Putamen (tissue), 1 donor: ENCODE results near the gene DDX41.
A peak's percentile ranks its signal among the peaks of the same experiment; 100 is the strongest.
"Not testable (repeated sequence)": the region's sequence is repeated elsewhere in the genome, so short reads cannot be mapped to it uniquely, and the experiment has no call there.

Source experiments
- DNase-seq: peaks from one replicate; pipeline ENCODE4 v3.0.0-alpha.2; 2016; ENCODE audit warnings: low spot score

The DDX41 gene

DNA sequence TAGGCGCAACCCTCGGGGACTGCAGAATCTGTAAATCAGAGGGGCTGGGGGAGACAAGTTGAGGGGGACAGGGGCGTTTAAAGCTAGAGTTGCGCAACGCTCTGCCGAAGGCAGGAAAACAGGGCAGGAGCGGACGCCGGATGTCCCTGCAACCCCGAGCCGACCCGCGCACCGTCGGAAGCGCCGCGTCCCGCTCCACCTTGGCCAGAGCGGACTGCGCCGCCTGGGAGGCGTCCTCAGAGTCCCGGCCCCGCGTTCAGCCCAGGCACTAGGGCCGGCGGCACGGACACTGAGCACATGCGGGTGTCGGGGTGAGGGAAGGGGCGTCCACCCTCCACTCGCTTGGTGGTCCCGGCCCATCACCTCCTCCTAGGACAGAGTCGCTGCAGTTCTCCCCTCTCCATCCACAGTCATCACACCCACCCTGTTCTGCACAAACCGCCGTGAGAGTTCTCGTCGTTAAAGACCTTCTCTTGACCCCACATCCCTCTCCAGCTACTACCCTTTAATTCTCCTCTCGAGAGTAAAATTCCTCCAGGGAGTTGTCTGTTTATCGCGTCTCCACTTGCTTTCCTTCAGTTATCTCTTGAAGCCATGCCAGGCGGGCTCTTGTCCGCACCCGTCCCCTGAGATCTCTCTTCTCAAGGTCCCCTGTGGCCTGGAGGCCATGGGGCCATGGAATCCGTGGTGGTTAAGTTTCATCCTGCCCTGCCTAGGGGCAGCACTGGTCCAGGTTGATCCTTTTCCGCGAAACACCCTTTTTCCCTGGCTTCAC lies 18.6 kb downstream of the DDX41 start:
- DNase-seq, result no peak

DNA sequence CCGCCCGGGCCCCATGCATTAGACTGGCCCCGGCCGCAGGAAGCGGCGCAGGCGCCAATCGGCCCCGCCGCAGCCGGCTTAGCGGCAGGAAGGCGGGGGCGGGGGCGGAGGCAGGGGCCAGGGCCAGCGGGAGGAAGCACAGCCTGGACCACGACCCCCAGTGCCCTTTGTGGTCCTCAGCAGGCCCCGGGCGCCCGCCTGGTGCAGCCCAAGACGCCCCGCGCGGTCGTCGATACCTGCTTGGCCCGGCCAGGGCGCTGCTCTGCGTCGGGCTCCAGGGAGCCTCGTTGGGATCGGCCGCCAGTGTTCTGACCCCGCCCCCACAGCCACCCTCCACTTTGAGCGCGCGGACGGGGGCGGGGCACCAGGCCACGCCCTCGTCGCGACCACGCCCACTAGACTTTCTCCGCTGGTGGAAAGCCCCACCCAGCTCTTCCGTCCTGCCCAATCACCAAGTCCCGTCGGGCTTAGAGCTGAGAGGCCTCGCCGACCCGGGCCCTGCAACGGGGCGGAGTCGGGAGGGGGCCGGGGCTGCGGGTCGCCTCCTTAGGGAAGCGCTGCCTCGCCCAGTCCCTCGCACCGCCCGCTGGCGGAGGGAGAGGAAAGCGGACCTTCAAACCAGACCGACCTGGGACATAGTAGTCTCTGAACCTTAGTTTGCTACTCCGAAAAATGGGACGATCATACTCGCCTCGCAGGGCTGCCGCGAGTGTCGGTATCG lies 19.3 kb downstream of the DDX41 start, which contains the start of gene PDLIM7:
Gene PDLIM7, minus strand, starts transcription at position 313 of the 721 bp plus-strand sequence. CDS start 1,092 bp downstream, outside the sequence.
- peak; percentile 87 for DNase-seq

DNA sequence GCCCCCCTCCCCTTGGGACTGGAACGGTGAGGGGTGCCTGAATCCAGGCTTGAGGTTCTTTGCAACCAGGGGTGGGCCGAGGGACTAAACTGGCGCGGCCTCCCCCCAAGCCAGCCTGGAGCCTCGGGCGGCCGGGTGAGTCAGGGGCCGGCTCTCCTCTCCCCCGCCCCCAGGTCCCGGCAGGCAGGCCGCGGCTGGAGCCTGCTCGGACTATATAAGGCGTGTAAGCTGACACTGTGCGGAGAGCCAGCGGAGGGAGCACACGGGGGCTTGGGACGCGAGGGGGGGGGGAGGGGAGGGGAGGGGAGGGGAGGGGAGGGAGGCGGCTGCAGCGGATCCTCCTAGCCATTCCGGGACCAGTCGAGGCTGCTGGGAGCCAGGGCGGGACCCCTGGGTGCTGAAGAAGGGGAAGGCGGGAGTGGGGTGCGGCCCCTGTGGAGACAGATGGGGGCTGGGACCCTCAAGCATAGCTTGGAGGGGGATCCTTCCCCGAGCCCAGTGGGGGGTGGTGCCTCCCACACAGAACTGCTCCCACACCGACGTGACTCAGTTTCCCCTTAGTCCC lies 20.0 kb downstream of the DDX41 start:
- no peak for DNase-seq

DNA sequence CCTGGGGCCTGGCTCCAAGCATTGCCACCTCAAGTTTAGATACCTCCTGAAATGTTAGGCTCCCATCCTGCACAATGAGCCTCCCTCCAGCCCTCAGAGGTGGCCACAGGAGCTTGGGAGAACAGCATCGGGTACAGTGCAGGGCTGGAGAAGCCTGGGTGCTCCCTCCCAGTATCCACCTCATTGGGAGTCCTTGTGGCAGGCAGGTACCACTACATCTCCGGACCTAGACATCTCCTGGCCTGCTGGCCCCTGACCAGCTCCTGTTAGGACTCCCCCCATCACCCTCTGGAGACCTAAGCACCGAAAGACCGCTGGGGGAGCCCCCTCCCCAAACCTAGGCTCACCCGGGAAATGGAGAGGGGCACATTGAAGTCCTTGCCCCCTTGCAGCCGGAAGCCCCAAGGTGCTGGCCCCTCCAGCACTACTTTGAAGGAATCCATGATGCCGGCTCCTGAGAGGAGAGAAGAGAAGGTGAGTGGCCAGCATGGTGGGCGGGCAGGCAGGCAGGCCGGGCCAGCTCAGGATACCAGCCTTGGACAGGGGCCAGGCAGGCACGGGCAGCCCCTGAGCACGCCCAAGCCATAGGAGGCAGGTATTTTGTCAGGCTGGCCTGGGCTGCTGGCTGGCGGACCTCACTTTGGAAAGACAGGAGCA lies 20.6 kb downstream of the DDX41 start:
- no peak for DNase-seq

DNA sequence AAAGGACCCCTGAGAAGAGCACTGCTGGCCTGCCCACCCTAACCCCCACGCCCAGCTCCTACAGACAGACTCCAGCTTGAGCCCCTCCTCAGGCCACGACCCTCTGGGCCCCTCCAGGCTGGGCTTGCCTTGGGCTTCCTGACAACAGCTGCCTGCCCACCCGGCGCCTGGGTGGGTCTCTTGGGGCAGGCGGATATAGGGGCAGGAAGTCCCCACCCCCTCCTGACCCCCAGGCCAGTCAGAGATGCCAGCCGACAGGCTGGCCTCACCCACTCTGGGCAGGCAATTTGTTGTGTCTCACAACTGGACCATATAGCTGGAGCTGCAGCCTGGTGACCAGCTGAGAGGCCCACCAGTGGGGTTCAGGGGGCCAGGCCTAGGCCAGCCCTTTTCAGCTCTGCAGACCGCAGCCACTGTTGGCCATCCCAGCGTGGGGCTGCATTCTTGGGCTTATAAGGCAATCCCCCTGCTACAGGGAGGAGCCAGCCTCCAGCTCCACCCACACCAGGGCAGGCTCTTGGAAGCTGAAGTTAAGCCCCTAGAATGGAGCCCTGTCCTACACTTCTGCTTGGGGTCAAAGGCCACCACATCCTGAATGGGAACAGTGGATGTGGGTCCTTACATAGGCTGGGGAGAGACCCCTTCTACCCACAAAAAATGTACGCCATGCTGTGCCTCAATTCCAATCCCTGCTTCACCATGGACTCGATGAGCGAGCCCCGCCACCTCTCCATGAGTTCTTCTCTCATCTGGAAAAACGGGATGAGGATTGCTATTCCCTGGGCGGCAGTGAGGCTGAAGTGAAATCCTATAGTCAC lies 21.3 kb downstream of the DDX41 start:
- DNase-seq, result no peak

DNA sequence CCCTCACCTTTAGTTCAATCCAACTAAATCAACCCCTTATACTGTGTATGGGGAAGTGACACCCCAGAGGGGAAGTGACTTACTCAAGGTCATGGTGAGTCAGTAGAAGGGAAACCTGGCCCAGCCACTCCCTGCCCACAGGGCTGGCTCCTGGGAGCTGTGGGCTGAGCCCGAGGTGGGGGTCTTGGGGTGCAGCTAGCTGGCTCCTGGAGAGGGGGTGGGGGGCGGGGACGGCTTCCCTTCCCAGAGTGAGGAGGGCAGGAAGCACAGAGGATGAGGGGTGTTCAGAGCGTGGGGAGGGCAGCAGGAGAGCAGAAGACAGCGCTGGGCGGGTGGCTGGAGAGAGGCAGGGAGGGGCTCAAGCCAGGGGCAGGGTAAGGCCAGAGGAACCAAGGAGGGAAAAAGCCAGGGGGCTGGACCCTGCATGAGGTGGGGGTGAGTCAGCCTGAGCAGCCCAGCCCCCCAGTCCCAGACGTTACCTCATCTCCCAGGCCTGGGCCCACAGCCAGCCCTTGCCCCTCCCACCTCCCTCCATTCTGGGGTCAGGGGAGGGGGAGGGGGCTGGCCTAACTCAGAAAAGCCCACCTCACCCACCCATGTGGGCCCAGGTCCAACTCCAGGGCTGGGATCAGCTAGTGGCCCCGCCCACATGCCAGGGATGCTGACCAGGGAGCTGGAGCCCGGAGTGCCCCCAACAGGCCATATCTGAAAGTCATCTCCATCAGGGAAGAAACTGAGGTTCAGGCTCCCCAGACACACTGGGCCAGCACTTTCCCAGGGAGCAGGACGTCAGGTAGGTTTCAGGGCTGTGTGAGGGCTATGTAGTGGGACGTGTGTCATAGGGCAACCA lies 22.2 kb downstream of the DDX41 start:
- DNase-seq, result no peak

DNA sequence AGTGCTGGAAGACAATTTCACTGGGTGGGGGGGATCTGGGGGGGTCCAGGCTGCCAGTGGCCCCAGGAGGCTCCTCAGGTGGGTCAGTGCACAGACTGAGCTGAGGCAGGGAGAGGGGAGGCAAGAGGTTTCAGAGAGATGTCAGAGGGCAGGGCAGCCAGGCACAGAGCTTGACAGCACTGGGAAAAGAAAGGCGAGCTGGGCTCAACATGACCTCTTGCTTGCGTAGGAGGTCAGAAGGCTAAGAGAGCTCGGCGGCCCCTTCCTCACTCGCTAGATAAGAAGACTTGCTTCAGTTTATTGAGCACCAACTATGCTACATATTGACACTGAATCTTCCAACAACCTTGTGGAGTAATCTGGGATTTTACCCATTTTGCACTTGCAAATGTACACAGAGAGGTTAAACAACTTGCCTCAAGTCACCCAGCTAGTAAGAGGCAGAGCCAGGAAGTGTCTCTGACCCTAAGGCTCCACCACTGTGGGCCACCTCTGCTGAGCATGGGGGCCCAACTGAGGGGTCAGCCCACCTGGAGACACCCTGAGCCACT lies 22.9 kb downstream of the DDX41 start:
- no peak for DNase-seq

DNA sequence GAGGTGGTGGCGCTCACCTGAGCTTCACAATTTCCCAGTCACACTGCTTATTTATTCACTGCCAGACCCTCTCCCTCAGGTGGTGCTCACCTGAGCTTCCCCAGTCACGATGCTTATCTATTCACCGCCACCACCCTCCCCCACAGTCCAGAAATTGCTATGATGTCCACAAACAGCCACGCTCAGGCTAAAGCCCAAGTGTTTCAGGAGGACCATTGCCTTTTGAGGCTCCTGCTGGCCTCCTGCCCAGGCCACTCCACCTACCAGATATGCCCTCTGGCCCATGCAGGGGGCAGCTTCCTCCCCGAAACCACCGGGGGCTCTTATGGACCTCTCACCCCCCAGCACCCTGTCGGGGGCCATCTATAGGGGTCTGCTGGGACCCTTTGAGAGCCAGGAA lies 23.9 kb downstream of the DDX41 start:
- DNase-seq, result no peak

DNA sequence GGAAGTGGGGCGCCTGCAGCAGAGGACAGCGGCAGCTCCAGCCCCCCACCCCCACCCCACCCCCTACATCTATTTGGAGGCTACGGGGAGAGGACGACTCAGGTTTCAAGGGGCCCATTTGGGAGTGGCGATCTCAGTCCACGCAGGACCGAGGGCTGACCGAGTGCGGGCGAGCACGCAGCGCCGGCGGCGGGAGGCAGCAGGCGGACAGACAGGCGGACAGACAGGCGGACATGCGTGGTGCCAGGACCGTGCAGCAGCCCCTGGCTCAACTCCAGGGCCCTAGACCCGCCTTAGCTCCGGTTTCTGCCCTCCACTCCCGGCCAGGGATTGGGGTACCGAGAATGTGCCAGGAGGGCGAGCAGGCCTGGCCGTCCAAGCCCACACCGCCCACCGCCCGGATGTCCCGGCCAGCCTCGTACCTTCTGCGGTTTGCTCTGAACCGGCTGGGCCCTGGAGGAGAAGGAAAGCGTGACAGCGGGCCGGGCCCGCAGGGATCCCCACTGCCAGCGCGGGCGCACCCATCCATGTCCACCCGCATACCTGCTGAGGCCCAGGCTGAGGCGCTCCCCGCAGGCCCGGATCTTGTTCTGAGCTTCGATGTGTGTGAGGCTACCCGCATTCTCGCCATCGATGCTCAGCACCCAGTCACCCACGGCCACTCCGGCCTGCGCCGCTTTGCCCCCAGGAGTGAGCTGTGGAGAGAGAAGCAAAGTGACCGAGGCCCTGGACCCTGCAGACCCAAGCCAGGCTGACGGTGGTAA lies 24.6 kb downstream of the DDX41 start:
- DNase-seq, result no peak

DNA sequence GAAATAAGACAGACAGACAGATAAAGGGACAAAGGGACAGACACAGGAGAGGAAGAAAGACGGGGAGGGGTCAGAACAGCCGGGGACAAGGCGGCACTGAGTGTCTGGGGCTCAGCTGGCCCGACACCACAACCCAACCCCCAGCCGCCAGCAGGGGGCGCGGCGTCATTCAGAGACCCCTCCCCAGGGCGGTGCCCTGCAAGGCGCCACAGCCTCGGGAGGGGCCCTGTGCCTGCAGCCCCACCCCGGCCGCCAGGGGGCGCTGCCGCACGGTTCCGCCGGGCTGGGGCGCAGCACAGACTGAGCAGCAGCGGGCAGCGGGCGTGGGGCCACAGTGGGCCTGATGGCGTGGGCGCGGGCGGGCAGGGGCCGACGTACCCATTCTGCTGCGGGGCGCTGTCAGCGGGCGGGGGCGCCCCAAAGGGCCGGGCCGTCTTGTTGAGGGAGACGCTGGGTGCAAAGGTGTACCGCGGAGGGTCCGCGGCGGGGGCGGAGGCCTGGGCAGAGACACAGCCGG lies 25.3 kb downstream of the DDX41 start:
- DNase-seq, result no peak

DNA sequence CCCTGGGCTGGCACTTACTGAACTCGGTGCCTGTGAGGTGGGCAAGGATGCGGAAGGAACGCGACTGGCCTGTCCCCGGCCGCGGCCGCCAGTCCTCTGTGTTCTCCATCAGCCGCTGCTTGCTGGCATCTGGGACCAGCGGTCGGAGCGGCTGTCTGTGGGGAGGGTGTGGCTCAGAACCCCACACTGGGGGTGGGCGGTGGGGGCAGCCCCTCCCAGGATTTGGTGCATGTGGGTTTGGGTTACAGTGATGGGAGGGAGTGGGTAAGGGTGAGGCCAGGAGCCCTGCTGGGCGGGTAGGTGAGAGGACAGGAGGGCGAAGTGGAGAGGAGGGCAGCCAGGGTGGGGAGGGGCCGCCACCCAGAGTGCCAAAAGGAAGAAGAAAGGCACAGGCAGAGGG lies 25.8 kb downstream of the DDX41 start:
- no peak for DNase-seq

DNA sequence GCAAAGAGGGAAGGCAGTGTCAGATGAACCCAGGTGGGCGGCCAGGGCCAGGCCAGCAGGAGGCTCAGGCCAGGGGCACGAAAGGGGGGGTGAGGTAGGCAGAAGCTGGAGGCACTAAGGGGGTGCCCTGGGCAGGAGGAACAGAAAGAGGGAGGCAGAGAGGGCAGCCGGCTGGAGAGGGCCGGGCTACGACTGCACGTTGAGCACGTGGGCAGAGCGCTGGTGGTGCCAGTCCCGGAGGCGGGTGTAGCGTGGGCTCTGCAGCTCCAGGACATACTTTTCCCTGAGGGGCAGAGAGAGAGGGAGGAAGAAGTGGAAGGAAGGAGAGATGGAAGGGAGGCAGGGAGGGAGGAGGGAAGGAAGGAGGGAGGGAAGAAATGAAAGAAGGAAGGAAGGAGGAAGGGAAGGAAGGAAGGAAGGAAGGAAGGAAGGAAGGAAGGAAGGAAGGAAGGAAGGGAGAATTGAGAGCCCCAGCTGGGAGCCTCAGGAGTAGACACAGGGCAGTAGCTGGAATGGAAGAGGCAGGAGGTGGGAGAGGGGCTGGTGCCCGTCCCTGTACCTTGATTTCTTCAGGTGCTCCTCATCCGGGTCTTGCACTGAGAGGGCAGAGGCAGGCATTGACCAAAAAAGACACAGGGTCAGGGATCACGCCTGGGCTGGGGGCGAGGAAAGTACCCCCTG lies 26.3 kb downstream of the DDX41 start:
- DNase-seq, result no peak

DNA sequence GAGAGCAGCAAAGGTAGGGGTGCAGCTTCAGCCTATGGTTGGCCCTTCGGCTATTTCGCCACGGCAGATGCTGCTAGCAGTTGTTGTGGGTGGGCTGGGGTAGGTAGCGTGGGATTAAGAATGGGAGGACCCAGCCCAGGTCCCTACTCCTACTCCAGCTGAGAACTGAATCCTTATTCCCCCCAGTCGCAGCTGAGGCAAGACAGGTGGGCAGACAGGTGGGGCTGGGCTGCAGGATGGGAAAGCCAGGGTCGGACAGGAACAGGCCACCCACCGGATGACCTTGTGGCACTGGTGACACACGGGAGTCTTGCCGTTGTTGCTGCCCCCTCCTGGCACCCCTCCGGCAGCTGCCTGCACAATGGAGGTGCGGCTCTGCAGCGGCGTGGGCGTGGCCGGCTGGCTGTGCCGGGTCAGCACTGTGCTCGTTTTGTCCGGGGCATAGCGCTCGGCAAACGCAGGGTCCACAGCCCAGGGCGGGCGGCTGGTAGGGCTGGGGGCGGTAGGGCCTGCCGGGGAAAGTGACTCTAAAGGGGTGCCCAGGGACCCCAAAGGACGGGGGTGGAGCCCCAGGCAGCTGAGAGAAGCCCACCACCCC lies 27.5 kb downstream of the DDX41 start:
- no peak for DNase-seq

DNA sequence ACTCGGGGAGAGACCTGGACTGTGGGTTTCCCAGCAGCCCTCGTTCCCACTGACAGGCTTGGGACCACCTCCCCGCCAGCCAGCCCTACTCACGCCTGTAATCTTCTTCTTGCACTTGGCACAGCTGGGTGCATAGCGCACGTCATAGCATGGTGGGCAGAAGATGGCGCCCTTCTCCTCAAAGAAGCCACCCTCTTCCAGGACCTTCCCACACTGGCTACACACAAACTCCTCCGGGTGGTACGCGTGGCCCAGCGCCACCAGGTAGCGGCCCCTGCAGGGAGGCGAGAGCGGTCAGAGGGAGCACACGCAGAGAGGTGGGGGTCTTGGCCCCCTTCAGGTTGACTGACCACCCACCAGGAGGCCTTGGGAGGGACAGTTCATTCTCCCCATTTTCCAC lies 28.8 kb downstream of the DDX41 start:
- no peak for DNase-seq

DNA sequence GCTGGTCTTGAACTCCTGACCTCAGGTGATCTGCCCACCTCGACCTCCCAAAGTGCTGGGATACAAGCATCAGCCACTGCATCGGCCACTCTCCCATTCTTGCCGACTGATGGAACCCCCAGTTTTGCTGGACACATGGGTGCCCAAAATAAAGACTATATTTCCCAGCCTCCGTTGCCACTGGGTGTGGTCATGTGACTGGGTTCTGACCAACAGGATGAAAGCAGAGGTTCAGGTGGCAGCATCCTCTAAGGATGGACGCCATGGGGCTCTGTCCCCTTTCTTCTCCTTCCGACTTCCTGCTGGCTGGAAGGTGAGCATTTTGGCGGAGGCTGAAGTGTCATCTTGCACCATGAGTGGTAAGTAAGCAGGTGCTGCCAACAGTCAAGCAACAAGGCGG lies 29.6 kb downstream of the DDX41 start:
- no peak for DNase-seq

DNA sequence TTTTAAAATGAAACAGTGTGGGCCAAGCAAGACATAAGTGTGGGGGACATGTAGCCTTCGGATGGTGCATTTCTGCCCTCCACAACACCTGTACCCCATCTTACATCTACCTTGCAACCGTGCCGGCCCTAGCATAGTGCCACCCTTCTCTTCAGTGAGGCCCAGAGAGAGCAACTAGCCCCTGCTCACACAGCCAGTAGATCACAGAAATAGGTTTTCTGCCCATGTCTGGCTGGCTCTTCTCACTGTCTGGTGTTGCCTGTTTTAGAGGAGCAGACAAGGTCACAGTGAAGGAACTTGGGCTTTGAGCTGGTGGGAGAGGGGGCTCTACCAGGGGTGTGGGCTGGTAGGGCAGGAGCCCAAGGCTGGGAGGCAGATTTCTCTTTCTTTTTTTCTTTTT lies 30.5 kb downstream of the DDX41 start:
- no peak for DNase-seq

DNA sequence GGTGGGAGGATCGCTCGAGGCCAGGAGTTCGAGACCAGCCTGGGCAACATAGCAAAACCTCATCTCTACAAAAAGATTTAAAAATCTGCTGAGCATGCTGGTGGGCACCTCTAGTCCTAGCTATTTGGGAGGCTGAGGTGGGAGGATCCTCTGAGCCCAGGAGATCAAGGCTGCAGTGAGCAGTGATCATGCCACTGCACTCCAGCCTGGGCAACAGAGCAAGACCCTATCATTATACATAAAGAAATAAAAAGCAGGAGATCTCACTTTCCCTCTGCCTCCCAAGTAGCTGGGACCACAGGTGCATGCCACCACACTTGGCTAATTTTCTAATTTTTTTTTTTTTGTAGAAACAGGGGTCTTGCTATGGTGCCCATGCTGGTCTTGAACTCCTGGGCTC lies 31.0 kb downstream of the DDX41 start:
- not testable (repeated sequence) for DNase-seq

DNA sequence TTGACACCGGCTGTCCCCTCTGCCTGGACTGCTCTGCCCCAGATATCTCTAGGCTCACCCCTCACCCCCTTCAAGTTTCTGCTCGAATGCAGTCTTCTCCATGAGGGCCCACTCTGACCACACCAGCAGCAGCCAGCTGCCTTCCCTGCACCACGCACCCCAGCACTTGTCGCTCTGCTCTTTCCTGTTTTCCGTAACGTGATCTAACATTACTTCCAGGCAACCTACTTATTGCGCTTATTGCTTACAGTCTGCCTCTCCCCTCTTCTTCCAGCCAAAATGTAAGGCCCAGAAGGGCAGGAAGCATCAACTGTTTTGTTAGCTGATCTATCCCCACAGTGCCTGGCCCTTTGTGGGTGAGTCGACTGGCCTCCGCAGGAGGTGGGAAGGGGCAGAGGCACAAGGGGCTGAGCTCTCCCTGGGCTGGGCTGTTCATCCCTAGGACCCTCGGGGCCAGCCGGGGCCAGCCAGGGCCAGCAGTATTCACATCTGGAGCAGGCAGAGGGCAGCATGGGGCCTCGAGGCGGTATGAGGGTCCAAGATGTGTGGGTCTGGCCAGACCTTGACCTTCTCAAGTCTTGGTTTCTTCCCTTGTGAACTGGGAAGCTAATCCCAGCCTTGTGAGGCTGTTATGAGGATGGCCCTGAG lies 31.7 kb downstream of the DDX41 start:
- DNase-seq, result no peak
